Natural killer cell treated with Interleukin-12 subunit alpha and Interleukin-12 subunit beta and Interleukin-15 and Interleukin-18, amount 100 ng/mL, for 72 hours (primary cell): Measurements from ENCODE around the gene ARHGAP21. TPM values are rescaled to one million over a fixed set of nuclear protein-coding genes. Genes with fewer than 3 reads are reported as not detected.

Experiments
- ATAC-seq, 2 donors: fragments of 150-1000 bp; cut with Tn5 transposase in 1 of 2; sonication (Bioruptor Pico), chemical (Tn5 transposase) in 1 of 2; 2 replicates each; pipeline ENCODE4 v1.10.0; 2021
- DNase-seq: peaks from one replicate; pipeline ENCODE4 v3.0.0; 2022; ENCODE audit warnings: low spot score
- H3K27ac Mint-ChIP-seq, 2 donors: 1 replicate in 1 of 2; 2 replicates in 1 of 2; pipeline ENCODE4 v1.8.0; 2022; ENCODE audit warnings: mixed read lengths in 2 of 2, mild to moderate bottlenecking in 1 of 2, moderate library complexity in 1 of 2
- H3K27me3 Mint-ChIP-seq, 2 donors: 1 replicate in 1 of 2; 2 replicates in 1 of 2; pipeline ENCODE4 v1.8.0; 2022; ENCODE audit warnings: mixed read lengths in 2 of 2
- H3K36me3 Mint-ChIP-seq: one replicate; pipeline ENCODE4 v1.8.0; 2022; ENCODE audit warnings: mixed read lengths
- H3K4me1 Mint-ChIP-seq, 2 donors: 1 replicate in 1 of 2; 2 replicates in 1 of 2; pipeline ENCODE4 v1.8.0; 2022; ENCODE audit warnings: low read depth in 2 of 2, mixed read lengths in 2 of 2, mild to moderate bottlenecking in 1 of 2
- H3K4me3 Mint-ChIP-seq: one replicate; pipeline ENCODE4 v1.8.0; 2022; ENCODE audit warnings: mixed read lengths
- H3K9me3 Mint-ChIP-seq: 2 replicates; pipeline ENCODE4 v1.8.0; 2022; ENCODE audit warnings: mixed read lengths
- total RNA-seq, 2 donors: library from RNA; stranded (reverse); gene quantifications; one replicate each; pipeline ENCODE4 v1.2.3, GENCODE V29; 2022

ARHGAP21 gene
- total RNA-seq, 2 donors from 2014 or later: 25.7 to 34.7 TPM

- ATAC-seq (no peak), DNase-seq (no peak)
- Mint-ChIP-seq H3K4me3 (no peak overlapping the region), H3K36me3 (peaks cover 6% of the 10 kb centered on the region), H3K27ac (no peak overlapping the region), H3K4me1 (peaks cover 0 to 5% of the 10 kb centered on the region in 2 donors), H3K27me3 (peaks cover 13 to 24% of the 10 kb centered on the region in 2 donors), H3K9me3 (no peaks in the 10 kb centered on the region)
Measured at GRCh38 chr10:24579906-24580305, 143.8 kb downstream of the ARHGAP21 start.

GRCh38 chr10:24579448-24579847, 144.2 kb downstream of the ARHGAP21 start:
- H3K9me3 Mint-ChIP-seq: no peaks in the 10 kb centered on the region
- H3K36me3 Mint-ChIP-seq: peaks cover 6% of the 10 kb centered on the region
- no peak for DNase-seq
- no peak overlapping the region for H3K4me3 Mint-ChIP-seq
- H3K4me1 Mint-ChIP-seq: peaks cover 0 to 5% of the 10 kb centered on the region in 2 donors
- no peak for ATAC-seq
- no peak overlapping the region for H3K27ac Mint-ChIP-seq
- H3K27me3 Mint-ChIP-seq: peaks cover 17 to 26% of the 10 kb centered on the region in 2 donors

- no peak for ATAC-seq
- Mint-ChIP-seq H3K27ac (no peak overlapping the region), H3K9me3 (no peaks in the 10 kb centered on the region), H3K27me3 (peaks cover 29 to 43% of the 10 kb centered on the region in 2 donors), H3K4me1 (peaks cover 0 to 5% of the 10 kb centered on the region in 2 donors), H3K4me3 (no peak overlapping the region), H3K36me3 (no peaks in the 10 kb centered on the region)
- DNase-seq: no peak
Measured at GRCh38 chr10:24575481-24576002, 148.1 kb downstream of the ARHGAP21 start.

- Mint-ChIP-seq H3K27me3 (peaks cover 31 to 47% of the 10 kb centered on the region in 2 donors), H3K4me3 (no peak overlapping the region), H3K36me3 (no peaks in the 10 kb centered on the region), H3K9me3 (no peaks in the 10 kb centered on the region), H3K27ac (no peak overlapping the region), H3K4me1 (peaks cover 0 to 5% of the 10 kb centered on the region in 2 donors)
- DNase-seq: no peak
- ATAC-seq: no peak
Measured at GRCh38 chr10:24574578-24575155, 149.0 kb downstream of the ARHGAP21 start.

- H3K4me3 Mint-ChIP-seq: no peak overlapping the region
- no peak for DNase-seq
- no peaks in the 10 kb centered on the region for H3K36me3 Mint-ChIP-seq
- H3K9me3 Mint-ChIP-seq: no peaks in the 10 kb centered on the region
- ATAC-seq: no peak
- no peak overlapping the region for H3K27ac Mint-ChIP-seq
- peaks cover 0 to 5% of the 10 kb centered on the region in 2 donors for H3K4me1 Mint-ChIP-seq
- peaks cover 32 to 47% of the 10 kb centered on the region in 2 donors for H3K27me3 Mint-ChIP-seq
Measured at GRCh38 chr10:24574161-24574560, 149.5 kb downstream of the ARHGAP21 start.

- no peak overlapping the region for H3K27ac Mint-ChIP-seq
- ATAC-seq: no peak
- H3K27me3 Mint-ChIP-seq: peaks cover 28 to 40% of the 10 kb centered on the region in 2 donors
- no peak for DNase-seq
- H3K4me1 Mint-ChIP-seq: peaks cover 0 to 5% of the 10 kb centered on the region in 2 donors
- H3K4me3 Mint-ChIP-seq: no peak overlapping the region
- no peaks in the 10 kb centered on the region for H3K36me3 Mint-ChIP-seq
- no peaks in the 10 kb centered on the region for H3K9me3 Mint-ChIP-seq
Measured at GRCh38 chr10:24571870-24572450, 151.7 kb downstream of the ARHGAP21 start.

GRCh38 chr10:24570658-24571426, 152.8 kb downstream of the ARHGAP21 start:
- peaks cover 24 to 32% of the 10 kb centered on the region in 2 donors for H3K27me3 Mint-ChIP-seq
- no peaks in the 10 kb centered on the region for H3K36me3 Mint-ChIP-seq
- H3K4me1 Mint-ChIP-seq: peaks cover 0 to 5% of the 10 kb centered on the region in 2 donors
- no peak overlapping the region for H3K27ac Mint-ChIP-seq
- no peak overlapping the region for H3K4me3 Mint-ChIP-seq
- DNase-seq (no peak), ATAC-seq (no peak)
- no peaks in the 10 kb centered on the region for H3K9me3 Mint-ChIP-seq

GRCh38 chr10:24569828-24570657, 153.6 kb downstream of the ARHGAP21 start:
- Mint-ChIP-seq H3K27ac (no peak overlapping the region), H3K4me1 (peaks cover 0 to under 1% of the 10 kb centered on the region in 2 donors), H3K27me3 (peaks cover 19 to 25% of the 10 kb centered on the region in 2 donors), H3K9me3 (no peaks in the 10 kb centered on the region), H3K4me3 (no peak overlapping the region), H3K36me3 (no peaks in the 10 kb centered on the region)
- ATAC-seq (peak in 1 of 2 donors; percentile 37), DNase-seq (no peak)

GRCh38 chr10:24569330-24569796, 154.3 kb downstream of the ARHGAP21 start:
- Mint-ChIP-seq H3K36me3 (no peaks in the 10 kb centered on the region), H3K27me3 (peaks cover 14 to 25% of the 10 kb centered on the region in 2 donors), H3K9me3 (no peaks in the 10 kb centered on the region), H3K27ac (no peak overlapping the region), H3K4me1 (no peaks in the 10 kb centered on the region), H3K4me3 (no peak overlapping the region)
- DNase-seq (no peak), ATAC-seq (no peak)

- ATAC-seq (no peak), DNase-seq (no peak)
- Mint-ChIP-seq H3K4me1 (no peaks in the 10 kb centered on the region), H3K9me3 (no peaks in the 10 kb centered on the region), H3K27me3 (peaks cover 12 to 29% of the 10 kb centered on the region in 2 donors), H3K36me3 (no peaks in the 10 kb centered on the region), H3K27ac (no peak overlapping the region), H3K4me3 (no peak overlapping the region)
Measured at GRCh38 chr10:24568042-24568441, 155.6 kb downstream of the ARHGAP21 start.

GRCh38 chr10:24561453-24561852, 162.2 kb downstream of the ARHGAP21 start:
- Mint-ChIP-seq H3K9me3 (no peaks in the 10 kb centered on the region), H3K36me3 (no peaks in the 10 kb centered on the region), H3K4me1 (peaks cover 5 to 6% of the 10 kb centered on the region in 2 donors), H3K4me3 (no peak overlapping the region), H3K27ac (no peak overlapping the region), H3K27me3 (peaks cover 3 to 12% of the 10 kb centered on the region in 2 donors)
- ATAC-seq: no peak
- DNase-seq: no peak

- DNase-seq: no peak
- no peak overlapping the region for H3K27ac Mint-ChIP-seq
Measured at GRCh38 chr10:24556750-24557742, 166.6 kb downstream of the ARHGAP21 start.

More at GRCh38 chr10:24556750-24557742, 166.6 kb downstream of the ARHGAP21 start:
- H3K4me3 Mint-ChIP-seq: no peak overlapping the region
- H3K4me1 Mint-ChIP-seq: peaks cover 5 to 9% of the 10 kb centered on the region in 2 donors
- peaks cover 7 to 14% of the 10 kb centered on the region in 2 donors for H3K27me3 Mint-ChIP-seq
- no peaks in the 10 kb centered on the region for H3K9me3 Mint-ChIP-seq
- no peaks in the 10 kb centered on the region for H3K36me3 Mint-ChIP-seq
- ATAC-seq: peak in 1 of 2 donors; percentile 11
